ENCODE data around the gene ADGRV1. TPM values are rescaled to one million over a fixed set of nuclear protein-coding genes. Genes with fewer than 3 reads are reported as not detected.
"Not testable (repeated sequence)": the region's sequence is repeated elsewhere in the genome, so short reads cannot be mapped to it uniquely, and the experiment has no call there.

Gene ADGRV1
- total RNA-seq, 1 donor from 2014 or later, result 0.99 TPM

DNA sequence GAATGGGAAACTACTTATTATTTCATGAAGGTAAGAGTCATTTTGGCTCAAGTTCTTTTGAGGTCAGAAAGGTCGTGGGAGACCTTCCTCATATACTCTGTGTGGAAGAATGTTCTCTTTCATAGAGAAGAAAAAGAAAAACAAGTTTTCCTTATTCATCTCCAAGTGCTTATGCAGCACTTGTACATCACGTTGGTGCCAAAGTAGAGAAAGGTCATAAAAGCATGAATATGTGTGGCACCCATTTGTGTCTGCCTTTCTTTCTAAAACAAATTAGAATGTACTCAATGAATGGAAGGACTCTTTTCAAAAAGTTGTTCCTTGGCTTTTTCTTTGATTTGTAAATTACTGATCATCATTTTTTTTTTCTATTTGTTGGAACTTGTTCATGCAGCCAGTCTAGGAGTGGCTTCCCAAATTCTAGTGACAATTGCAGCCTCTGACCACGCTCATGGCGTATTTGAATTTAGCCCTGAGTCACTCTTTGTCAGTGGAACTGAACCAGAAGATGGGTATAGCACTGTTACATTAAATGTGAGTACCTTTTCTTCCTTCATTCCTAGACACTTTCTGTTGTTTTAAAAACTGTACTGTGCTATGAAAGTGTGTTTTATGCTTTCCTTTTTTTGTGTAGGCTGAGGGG, 122.4 kb downstream of the ADGRV1 start:
- Mint-ChIP-seq H3K4me3 (ENCODE audit: unreplicated experiment) (no peak overlapping the region), H3K4me1 (ENCODE audit: unreplicated experiment) (no peaks in the 10 kb centered on the region), H3K9me3 (ENCODE audit: unreplicated experiment) (no peaks in the 10 kb centered on the region), H3K27ac (ENCODE audit: unreplicated experiment) (no peak overlapping the region), H3K36me3 (ENCODE audit: unreplicated experiment) (no peaks in the 10 kb centered on the region), H3K27me3 (ENCODE audit: unreplicated experiment) (no peaks in the 10 kb centered on the region)
- TF ChIP-seq, protein P1, sequence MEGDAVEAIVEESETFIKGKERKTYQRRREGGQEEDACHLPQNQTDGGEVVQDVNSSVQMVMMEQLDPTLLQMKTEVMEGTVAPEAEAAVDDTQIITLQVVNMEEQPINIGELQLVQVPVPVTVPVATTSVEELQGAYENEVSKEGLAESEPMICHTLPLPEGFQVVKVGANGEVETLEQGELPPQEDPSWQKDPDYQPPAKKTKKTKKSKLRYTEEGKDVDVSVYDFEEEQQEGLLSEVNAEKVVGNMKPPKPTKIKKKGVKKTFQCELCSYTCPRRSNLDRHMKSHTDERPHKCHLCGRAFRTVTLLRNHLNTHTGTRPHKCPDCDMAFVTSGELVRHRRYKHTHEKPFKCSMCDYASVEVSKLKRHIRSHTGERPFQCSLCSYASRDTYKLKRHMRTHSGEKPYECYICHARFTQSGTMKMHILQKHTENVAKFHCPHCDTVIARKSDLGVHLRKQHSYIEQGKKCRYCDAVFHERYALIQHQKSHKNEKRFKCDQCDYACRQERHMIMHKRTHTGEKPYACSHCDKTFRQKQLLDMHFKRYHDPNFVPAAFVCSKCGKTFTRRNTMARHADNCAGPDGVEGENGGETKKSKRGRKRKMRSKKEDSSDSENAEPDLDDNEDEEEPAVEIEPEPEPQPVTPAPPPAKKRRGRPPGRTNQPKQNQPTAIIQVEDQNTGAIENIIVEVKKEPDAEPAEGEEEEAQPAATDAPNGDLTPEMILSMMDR (IDR thresholded peaks at IDR 0.05), result no peak
- no peak for DNase-seq (ENCODE audit: extremely low spot score, unreplicated experiment)

DNA sequence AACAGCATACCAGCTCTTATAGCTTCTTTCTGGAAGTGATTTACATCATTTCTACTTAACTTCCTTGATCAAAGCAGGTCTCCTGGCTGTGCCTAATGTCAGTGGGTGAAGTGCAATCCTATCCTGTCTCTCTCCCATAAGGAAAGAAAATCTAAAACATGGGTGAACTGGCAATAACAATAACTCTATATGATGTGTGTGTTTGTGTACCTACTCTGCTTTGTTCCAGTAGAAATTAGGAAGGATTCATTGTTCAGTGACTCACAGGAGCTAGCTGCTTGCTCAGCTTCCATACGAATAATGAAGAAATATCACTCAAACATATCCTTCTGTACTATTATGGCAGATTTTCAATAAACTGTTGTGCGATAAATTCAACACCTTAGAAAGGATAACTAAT, 123.7 kb downstream of the ADGRV1 start:
- no peak for DNase-seq (ENCODE audit: extremely low spot score, unreplicated experiment)
- Mint-ChIP-seq H3K27ac (ENCODE audit: unreplicated experiment) (no peak overlapping the region), H3K4me1 (ENCODE audit: unreplicated experiment) (no peaks in the 10 kb centered on the region), H3K9me3 (ENCODE audit: unreplicated experiment) (no peaks in the 10 kb centered on the region), H3K36me3 (ENCODE audit: unreplicated experiment) (no peaks in the 10 kb centered on the region), H3K4me3 (ENCODE audit: unreplicated experiment) (no peak overlapping the region), H3K27me3 (ENCODE audit: unreplicated experiment) (no peaks in the 10 kb centered on the region)
- TF ChIP-seq, protein P1 (IDR thresholded peaks at IDR 0.05), result no peak

DNA sequence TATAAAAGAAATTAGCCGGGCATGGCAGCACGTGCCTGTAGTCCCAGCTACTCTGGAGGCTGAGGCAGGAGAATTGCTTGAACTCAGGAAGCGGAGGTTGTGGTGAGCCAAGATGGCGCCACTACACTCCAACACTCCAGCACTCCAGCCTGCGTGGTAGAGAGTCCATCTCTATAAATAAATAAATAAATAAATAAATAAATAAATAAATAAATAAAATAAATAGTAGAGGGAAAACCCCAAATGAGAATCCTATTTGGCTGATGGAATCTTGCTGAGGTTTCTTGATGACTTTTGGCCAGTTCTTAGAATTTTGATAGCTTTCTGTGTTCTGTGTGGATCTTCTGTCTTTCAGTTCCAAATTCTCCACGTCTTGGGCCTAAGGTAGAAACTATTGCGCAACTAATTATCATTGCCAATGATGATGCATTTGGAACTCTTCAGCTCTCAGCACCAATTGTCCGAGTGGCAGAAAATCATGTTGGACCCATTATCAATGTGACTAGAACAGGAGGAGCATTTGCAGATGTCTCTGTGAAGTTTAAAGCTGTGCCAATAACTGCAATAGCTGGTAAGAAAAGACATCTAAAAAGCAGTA, 126.9 kb downstream of the ADGRV1 start:
- TF ChIP-seq, protein P1 (IDR thresholded peaks at IDR 0.05), result no peak
- Mint-ChIP-seq H3K4me1 (ENCODE audit: unreplicated experiment) (no peaks in the 10 kb centered on the region), H3K36me3 (ENCODE audit: unreplicated experiment) (no peaks in the 10 kb centered on the region), H3K27me3 (ENCODE audit: unreplicated experiment) (no peaks in the 10 kb centered on the region), H3K4me3 (ENCODE audit: unreplicated experiment) (no peak overlapping the region), H3K9me3 (ENCODE audit: unreplicated experiment) (no peaks in the 10 kb centered on the region), H3K27ac (ENCODE audit: unreplicated experiment) (no peak overlapping the region)
- DNase-seq (ENCODE audit: extremely low spot score, unreplicated experiment), result no peak

DNA sequence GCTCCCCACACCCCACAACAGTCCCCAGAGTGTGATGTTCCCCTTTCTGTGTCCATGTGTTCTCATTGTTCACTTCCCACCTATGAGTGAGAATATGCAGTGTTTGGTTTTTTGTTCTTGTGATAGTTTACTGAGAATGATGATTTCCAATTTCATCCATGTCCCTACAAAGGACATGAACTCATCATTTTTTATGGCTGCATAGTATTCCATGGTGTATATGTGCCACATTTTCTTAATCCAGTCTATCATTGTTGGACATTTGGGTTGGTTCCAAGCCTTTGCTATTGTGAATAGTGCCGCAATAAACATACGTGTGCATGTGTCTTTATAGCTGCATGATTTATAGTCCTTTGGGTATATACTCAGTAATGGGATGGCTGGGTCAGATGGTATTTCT, 127.8 kb downstream of the ADGRV1 start:
- H3K4me1 Mint-ChIP-seq (ENCODE audit: unreplicated experiment); H3K27me3 Mint-ChIP-seq (ENCODE audit: unreplicated experiment); DNase-seq (ENCODE audit: extremely low spot score, unreplicated experiment); H3K27ac Mint-ChIP-seq (ENCODE audit: unreplicated experiment); H3K9me3 Mint-ChIP-seq (ENCODE audit: unreplicated experiment); H3K4me3 Mint-ChIP-seq (ENCODE audit: unreplicated experiment); H3K36me3 Mint-ChIP-seq (ENCODE audit: unreplicated experiment): not testable (repeated sequence)

DNA sequence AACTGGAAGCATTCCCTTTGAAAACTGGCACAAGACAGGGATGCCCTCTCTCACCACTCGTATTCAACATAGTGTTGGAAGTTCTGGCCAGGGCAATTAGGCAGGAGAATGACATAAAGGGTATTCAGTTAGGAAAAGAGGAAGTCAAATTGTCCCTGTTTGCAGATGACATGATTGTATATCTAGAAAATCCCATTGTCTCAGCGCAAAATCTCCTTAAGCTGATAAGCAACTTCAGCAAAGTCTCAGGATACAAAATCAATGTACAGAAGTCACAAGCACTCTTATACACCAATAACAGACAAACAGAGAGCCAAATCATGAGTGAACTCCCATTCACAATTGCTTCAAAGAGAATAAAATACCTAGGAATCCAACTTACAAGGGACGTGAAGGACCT, 128.9 kb downstream of the ADGRV1 start:
- not testable (repeated sequence) for H3K9me3 Mint-ChIP-seq (ENCODE audit: unreplicated experiment); H3K4me1 Mint-ChIP-seq (ENCODE audit: unreplicated experiment); H3K4me3 Mint-ChIP-seq (ENCODE audit: unreplicated experiment); H3K36me3 Mint-ChIP-seq (ENCODE audit: unreplicated experiment); DNase-seq (ENCODE audit: extremely low spot score, unreplicated experiment); H3K27me3 Mint-ChIP-seq (ENCODE audit: unreplicated experiment); H3K27ac Mint-ChIP-seq (ENCODE audit: unreplicated experiment)

DNA sequence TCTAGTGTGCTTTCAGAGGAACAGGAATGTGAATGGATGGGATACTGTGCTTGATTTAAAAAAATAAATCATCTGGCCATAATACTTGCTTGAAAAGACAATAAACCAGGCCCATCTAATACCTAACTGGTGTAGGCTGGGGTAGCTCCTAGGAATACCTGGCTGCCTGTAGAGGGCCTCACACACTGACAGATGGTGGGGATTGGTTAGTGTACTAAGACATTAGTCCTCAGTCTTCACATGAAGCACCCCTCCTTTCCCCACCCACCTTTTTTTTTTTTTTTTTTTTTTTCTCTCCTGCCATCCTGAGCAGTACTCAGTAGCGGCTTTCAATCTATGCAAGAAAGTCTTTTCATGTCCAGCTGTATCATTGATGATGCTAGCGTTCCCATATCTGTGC, 130.5 kb downstream of the ADGRV1 start:
- Mint-ChIP-seq H3K4me3 (ENCODE audit: unreplicated experiment) (no peak overlapping the region), H3K27ac (ENCODE audit: unreplicated experiment) (no peak overlapping the region), H3K4me1 (ENCODE audit: unreplicated experiment) (no peaks in the 10 kb centered on the region), H3K36me3 (ENCODE audit: unreplicated experiment) (no peaks in the 10 kb centered on the region), H3K27me3 (ENCODE audit: unreplicated experiment) (peaks cover 2% of the 10 kb centered on the region), H3K9me3 (ENCODE audit: unreplicated experiment) (no peaks in the 10 kb centered on the region)
- no peak for DNase-seq (ENCODE audit: extremely low spot score, unreplicated experiment)
- TF ChIP-seq, protein P1 (IDR thresholded peaks at IDR 0.05), result no peak
